SK-N-SH (cell line): ENCODE data around the gene SERPINH1. TPM values are rescaled to one million over a fixed set of nuclear protein-coding genes. Genes with fewer than 3 reads are reported as not detected.

Source experiments
- CTCF ChIA-PET: fragments of 300-600, 350-600 bp; formaldehyde crosslinking; extraction: SDS; loops from one replicate; lab custom pipeline; 2021; lab: Yijun Ruan, JAX
- POLR2A ChIA-PET: fragments of 350-600 bp; sonication (Branson Sonifier 250); formaldehyde crosslinking; extraction: SDS; loops from one replicate; lab custom pipeline; 2020; ENCODE audit warnings: antibody characterized with exemption, inconsistent platforms; lab: Yijun Ruan, JAX
- DNase-seq: peaks from one replicate; pipeline ENCODE4 v3.0.0; 2012
- H2AFZ ChIP-seq: fragments of 200-600 bp; sonication (generic); 2 replicates; pipeline ENCODE4 v1.8.1; 2016; ENCODE audit warnings: antibody characterized with exemption, mild to moderate bottlenecking, low read depth
- H3F3A ChIP-seq: fragments of 200-600 bp; sonication (generic); replicated peaks from 2 replicates; pipeline ENCODE3; 2016; ENCODE audit warnings: antibody characterized with exemption, mild to moderate bottlenecking; ENCODE audit not compliant: insufficient read depth
- H3K27ac ChIP-seq, 2 experiments: fragments of 200-500 bp in 1 of 2; fragments of 200-600 bp in 1 of 2; sonication (Bioruptor generic) in 1 of 2; sonication (generic), shearing (Covaris generic) in 1 of 2; 2 replicates each; pipeline versions ENCODE4 v1.5.1 to v1.6.1; 2014 to 2016; ENCODE audit warnings: low read depth in 2 of 2, inconsistent platforms in 1 of 2, low read length in 1 of 2, mild to moderate bottlenecking in 1 of 2, mixed read lengths in 1 of 2
- H3K27me3 ChIP-seq: fragments of 200-600 bp; sonication (generic), shearing (Covaris generic); 2 replicates; pipeline ENCODE4 v1.6.1; 2016; ENCODE audit warnings: mixed run types; ENCODE audit not compliant: insufficient read depth
- H3K36me3 ChIP-seq, 2 experiments: fragments of 200-500 bp in 1 of 2; fragments of 200-600 bp in 1 of 2; sonication (Bioruptor generic) in 1 of 2; sonication (generic) in 1 of 2; replicated peaks in 1 of 2; 2 replicates each; pipeline versions ENCODE3 to v1.5.1; 2014 to 2016; ENCODE audit warnings: low read length in 1 of 2, mild to moderate bottlenecking in 1 of 2; ENCODE audit not compliant: insufficient read depth in 2 of 2, control insufficient read depth in 1 of 2
- H3K4me1 ChIP-seq, 2 experiments: fragments of 200-500 bp in 1 of 2; fragments of 200-600 bp in 1 of 2; sonication (Bioruptor generic) in 1 of 2; sonication (generic), shearing (Covaris generic) in 1 of 2; 2 replicates each; pipeline versions ENCODE4 v1.5.1 to v1.6.1; 2014 to 2016; ENCODE audit warnings: low read depth in 1 of 2, low read length in 1 of 2, mixed run types in 1 of 2; ENCODE audit not compliant: insufficient read depth in 2 of 2, control insufficient read depth in 1 of 2
- H3K4me2 ChIP-seq: fragments of 200-600 bp; sonication (generic), shearing (Covaris generic); 2 replicates; pipeline ENCODE4 v1.6.1; 2017; ENCODE audit warnings: mixed run types
- H3K4me3 ChIP-seq, 2 experiments: fragments of 200-500 bp in 1 of 2; fragments of 200-600 bp in 1 of 2; sonication (Bioruptor generic) in 1 of 2; sonication (generic), shearing (Covaris generic) in 1 of 2; 2 replicates each; pipeline versions ENCODE4 v1.5.1 to v1.8.1; 2014 to 2016; ENCODE audit warnings: low read depth in 2 of 2, inconsistent platforms in 1 of 2, low read length in 1 of 2, mild to moderate bottlenecking in 1 of 2, mixed read lengths in 1 of 2, moderate library complexity in 1 of 2
- H3K79me2 ChIP-seq: fragments of 200-600 bp; sonication (generic); 2 replicates; pipeline ENCODE4 v1.8.1; 2017; ENCODE audit warnings: mild to moderate bottlenecking; ENCODE audit not compliant: insufficient read depth
- H3K9ac ChIP-seq: fragments of 200-600 bp; sonication (generic); 2 replicates; pipeline ENCODE4 v1.6.1; 2017; ENCODE audit warnings: mixed run types
- H3K9me2 ChIP-seq: fragments of 200-600 bp; sonication (generic); 2 replicates; pipeline ENCODE4 v1.6.1; 2017; ENCODE audit warnings: mixed run types
- H3K9me3 ChIP-seq: fragments of 200-600 bp; sonication (generic); 2 replicates; pipeline ENCODE4 v1.6.1; 2017; ENCODE audit warnings: mixed run types, mild to moderate bottlenecking, moderate library complexity
- H4K20me1 ChIP-seq: fragments of 200-600 bp; sonication (generic); 2 replicates; pipeline ENCODE4 v1.6.1; 2017; ENCODE audit warnings: mild to moderate bottlenecking, mixed run types; ENCODE audit not compliant: insufficient read depth
- CHD2 ChIP-seq: fragments of 150-350 bp; IDR thresholded peaks from 2 replicates; pipeline ENCODE4 v1.6.1; 2018; ENCODE audit warnings: low read length; ENCODE audit not compliant: partially characterized antibody
- FOXM1 ChIP-seq: IDR thresholded peaks from 2 replicates; pipeline ENCODE4 v1.4.0; 2012; ENCODE audit warnings: low read depth, mild to moderate bottlenecking
- NFIC ChIP-seq: IDR thresholded peaks from 2 replicates; pipeline ENCODE4 v1.4.0; 2012; ENCODE audit warnings: borderline replicate concordance
- SIN3A ChIP-seq: IDR thresholded peaks from 2 replicates; pipeline ENCODE4 v1.6.1; 2012; ENCODE audit warnings: low read depth, mild to moderate bottlenecking, low read length, moderate library complexity, borderline replicate concordance
- TEAD4 ChIP-seq: IDR thresholded peaks from 2 replicates; pipeline ENCODE4 v1.4.0; 2012; ENCODE audit warnings: mild to moderate bottlenecking, borderline replicate concordance; ENCODE audit not compliant: insufficient read depth
- YY1 ChIP-seq: IDR thresholded peaks from 2 replicates; pipeline ENCODE4 v1.4.0; 2012; ENCODE audit warnings: low read depth, mild to moderate bottlenecking
- WGBS: methylation state at CpG from one replicate; pipeline ENCODE4 v1.1.6; 2017; ENCODE audit warnings: low lambda C conversion rate; 5-methylcytosine and 5-hydroxymethylcytosine counted together
- polyA plus RNA-seq, 3 experiments: library from polyadenylated mRNA; depleted of rRNA; stranded (reverse); fragments of >200 nt; gene quantifications; 2 replicates each; pipeline ENCODE4 v1.2.3, GENCODE V29; 2012
- TF ChIP-seq, protein P1 (sequence below): fragments of 200-600 bp; sonication (generic); IDR thresholded peaks from 2 replicates; pipeline ENCODE4 v1.6.1; 2017; ENCODE audit warnings: antibody characterized with exemption, mild to moderate bottlenecking, moderate library complexity
- TF ChIP-seq, protein P2 (sequence below): IDR thresholded peaks from 2 replicates; pipeline ENCODE4 v1.4.0; 2012; ENCODE audit warnings: low read depth, borderline replicate concordance
- TF ChIP-seq, protein P3 (sequence below): IDR thresholded peaks from 2 replicates; pipeline ENCODE4 v1.6.1; 2012; ENCODE audit warnings: mild to moderate bottlenecking, low read depth, low read length, moderate library complexity

Gene SERPINH1
- polyA plus RNA-seq, 1 of the 3 experiments (the other 2 are of a cell fraction) = 293 TPM

DNA sequence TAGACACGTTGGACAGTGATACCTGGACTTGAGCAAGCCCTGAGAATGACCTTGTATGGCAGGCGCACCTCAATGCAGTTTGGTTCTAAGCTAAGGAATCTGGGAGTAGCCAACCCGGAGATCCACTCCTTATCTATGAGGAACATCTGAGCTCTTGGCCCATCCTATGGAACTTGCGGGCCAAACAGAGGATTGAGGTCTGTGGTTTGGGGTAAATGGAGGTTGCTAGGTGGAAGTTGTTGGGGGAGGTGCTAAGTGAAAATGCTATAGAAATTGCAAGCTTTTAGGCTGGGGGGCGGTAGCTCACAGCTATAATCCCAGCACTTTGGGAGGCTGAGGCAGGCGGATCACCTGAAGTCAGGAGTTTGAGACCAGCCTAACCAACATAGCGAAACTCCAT is 45.2 kb upstream of the SERPINH1 start (continued):
- TF ChIP-seq FOXM1 (no peak), NFIC (no peak), YY1 (no peak)
- TF ChIP-seq, protein P1, sequence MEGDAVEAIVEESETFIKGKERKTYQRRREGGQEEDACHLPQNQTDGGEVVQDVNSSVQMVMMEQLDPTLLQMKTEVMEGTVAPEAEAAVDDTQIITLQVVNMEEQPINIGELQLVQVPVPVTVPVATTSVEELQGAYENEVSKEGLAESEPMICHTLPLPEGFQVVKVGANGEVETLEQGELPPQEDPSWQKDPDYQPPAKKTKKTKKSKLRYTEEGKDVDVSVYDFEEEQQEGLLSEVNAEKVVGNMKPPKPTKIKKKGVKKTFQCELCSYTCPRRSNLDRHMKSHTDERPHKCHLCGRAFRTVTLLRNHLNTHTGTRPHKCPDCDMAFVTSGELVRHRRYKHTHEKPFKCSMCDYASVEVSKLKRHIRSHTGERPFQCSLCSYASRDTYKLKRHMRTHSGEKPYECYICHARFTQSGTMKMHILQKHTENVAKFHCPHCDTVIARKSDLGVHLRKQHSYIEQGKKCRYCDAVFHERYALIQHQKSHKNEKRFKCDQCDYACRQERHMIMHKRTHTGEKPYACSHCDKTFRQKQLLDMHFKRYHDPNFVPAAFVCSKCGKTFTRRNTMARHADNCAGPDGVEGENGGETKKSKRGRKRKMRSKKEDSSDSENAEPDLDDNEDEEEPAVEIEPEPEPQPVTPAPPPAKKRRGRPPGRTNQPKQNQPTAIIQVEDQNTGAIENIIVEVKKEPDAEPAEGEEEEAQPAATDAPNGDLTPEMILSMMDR = no peak

DNA sequence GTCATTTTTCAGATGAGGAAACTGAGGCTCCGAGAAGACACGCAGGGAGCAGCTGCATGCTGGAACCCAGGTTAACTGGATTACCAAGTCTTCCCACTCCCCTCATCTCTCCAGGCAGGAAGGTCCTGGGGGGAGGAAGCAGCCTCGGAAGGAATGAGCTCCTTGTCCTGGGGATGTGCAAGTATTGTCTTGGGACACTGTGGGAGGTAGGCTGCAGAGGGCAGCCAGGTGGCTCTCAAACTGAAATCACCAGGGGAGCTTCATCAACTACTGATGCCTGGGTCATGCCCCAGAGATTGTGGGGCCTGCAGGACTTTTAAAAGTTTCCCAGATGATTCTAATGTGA is 43.9 kb upstream of the SERPINH1 start:
- Histone ChIP-seq H3K9me2 (no peaks in the 10 kb centered on the region), H3K36me3 (no peaks in the 10 kb centered on the region), H3K4me3 (no peak overlapping the region), H3K27me3 (no peaks in the 10 kb centered on the region), H3K4me1 (peaks cover 0 to 21% of the 10 kb centered on the region in 2 experiments; a peak in 1 of 4 replicates), H3K9me3 (no peaks in the 10 kb centered on the region), H3F3A (no peaks in the 10 kb centered on the region), H3K27ac (no peak overlapping the region), H4K20me1 (no peaks in the 10 kb centered on the region), H3K79me2 (no peaks in the 10 kb centered on the region), H3K4me2 (no peak overlapping the region), H2AFZ (no peak overlapping the region), H3K9ac (no peak overlapping the region)
- POLR2A ChIA-PET = no interaction called here
- CTCF ChIA-PET = interaction anchor here (0.8 to 1.0 kb wide), 2 partner anchors 13 to 60 kb away, joined by 3 read pairs; no protein-coding TSS in a partner anchor
- 88% methylated on average over 1 of the region's 3 CpGs for WGBS
- DNase-seq = no peak
- no peak for TF ChIP-seq CHD2
- TF ChIP-seq, protein P2, sequence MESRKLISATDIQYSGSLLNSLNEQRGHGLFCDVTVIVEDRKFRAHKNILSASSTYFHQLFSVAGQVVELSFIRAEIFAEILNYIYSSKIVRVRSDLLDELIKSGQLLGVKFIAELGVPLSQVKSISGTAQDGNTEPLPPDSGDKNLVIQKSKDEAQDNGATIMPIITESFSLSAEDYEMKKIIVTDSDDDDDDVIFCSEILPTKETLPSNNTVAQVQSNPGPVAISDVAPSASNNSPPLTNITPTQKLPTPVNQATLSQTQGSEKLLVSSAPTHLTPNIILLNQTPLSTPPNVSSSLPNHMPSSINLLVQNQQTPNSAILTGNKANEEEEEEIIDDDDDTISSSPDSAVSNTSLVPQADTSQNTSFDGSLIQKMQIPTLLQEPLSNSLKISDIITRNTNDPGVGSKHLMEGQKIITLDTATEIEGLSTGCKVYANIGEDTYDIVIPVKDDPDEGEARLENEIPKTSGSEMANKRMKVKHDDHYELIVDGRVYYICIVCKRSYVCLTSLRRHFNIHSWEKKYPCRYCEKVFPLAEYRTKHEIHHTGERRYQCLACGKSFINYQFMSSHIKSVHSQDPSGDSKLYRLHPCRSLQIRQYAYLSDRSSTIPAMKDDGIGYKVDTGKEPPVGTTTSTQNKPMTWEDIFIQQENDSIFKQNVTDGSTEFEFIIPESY = no peak
- no peak for TF ChIP-seq SIN3A
- TF ChIP-seq NFIC = no peak
- TF ChIP-seq TEAD4 = no peak
- TF ChIP-seq, protein P3, sequence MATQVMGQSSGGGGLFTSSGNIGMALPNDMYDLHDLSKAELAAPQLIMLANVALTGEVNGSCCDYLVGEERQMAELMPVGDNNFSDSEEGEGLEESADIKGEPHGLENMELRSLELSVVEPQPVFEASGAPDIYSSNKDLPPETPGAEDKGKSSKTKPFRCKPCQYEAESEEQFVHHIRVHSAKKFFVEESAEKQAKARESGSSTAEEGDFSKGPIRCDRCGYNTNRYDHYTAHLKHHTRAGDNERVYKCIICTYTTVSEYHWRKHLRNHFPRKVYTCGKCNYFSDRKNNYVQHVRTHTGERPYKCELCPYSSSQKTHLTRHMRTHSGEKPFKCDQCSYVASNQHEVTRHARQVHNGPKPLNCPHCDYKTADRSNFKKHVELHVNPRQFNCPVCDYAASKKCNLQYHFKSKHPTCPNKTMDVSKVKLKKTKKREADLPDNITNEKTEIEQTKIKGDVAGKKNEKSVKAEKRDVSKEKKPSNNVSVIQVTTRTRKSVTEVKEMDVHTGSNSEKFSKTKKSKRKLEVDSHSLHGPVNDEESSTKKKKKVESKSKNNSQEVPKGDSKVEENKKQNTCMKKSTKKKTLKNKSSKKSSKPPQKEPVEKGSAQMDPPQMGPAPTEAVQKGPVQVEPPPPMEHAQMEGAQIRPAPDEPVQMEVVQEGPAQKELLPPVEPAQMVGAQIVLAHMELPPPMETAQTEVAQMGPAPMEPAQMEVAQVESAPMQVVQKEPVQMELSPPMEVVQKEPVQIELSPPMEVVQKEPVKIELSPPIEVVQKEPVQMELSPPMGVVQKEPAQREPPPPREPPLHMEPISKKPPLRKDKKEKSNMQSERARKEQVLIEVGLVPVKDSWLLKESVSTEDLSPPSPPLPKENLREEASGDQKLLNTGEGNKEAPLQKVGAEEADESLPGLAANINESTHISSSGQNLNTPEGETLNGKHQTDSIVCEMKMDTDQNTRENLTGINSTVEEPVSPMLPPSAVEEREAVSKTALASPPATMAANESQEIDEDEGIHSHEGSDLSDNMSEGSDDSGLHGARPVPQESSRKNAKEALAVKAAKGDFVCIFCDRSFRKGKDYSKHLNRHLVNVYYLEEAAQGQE = no peak
